NCI-H526 (cell line): Measurements from ENCODE around the gene NDUFV1.
A peak's percentile ranks its signal among the peaks of the same experiment; 100 is the strongest.
"Not testable (repeated sequence)": the region's sequence is repeated elsewhere in the genome, so short reads cannot be mapped to it uniquely, and the experiment has no call there.

Source experiments
- DNase-seq, 2 experiments: peaks; one replicate each; lab custom pipeline; 2025; lab: John Stamatoyannopoulos, UW

Gene NDUFV1

DNA sequence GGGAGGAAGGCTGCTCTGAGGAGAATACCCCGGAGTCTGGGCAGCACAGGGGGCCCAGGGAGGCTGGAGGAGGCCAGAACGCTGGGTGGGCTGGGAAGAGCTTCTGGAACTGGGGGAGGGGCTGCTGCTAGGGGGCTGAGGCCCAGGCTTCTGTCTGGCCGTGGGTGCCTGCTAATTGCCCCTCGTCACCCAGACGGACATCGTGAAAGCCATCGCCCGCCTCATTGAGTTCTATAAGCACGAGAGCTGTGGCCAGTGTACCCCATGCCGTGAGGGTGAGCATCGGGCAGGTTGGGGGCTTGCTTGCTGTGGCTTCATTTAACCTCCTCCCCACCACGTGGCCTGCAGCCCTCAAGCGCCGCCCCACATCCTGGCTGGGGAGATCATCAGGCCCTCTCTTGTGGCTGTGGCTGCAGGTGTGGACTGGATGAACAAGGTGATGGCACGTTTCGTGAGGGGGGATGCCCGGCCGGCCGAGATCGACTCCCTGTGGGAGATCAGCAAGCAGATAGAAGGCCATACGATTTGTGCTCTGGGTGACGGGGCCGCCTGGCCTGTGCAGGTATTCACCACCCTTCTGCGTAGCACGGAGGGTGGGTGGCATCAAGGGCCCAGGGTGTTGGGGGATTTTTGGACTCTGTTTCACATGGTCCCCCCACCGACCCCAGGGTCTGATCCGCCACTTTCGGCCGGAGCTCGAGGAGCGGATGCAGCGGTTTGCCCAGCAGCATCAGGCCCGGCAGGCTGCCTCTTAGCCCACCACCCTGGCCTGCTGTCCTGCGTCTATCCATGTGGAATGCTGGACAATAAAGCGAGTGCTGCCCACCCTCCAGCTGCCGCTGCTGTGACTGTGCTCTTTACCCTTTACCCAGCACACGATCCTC, 5.2 kb downstream of the NDUFV1 start:
- no peak for DNase-seq

DNA sequence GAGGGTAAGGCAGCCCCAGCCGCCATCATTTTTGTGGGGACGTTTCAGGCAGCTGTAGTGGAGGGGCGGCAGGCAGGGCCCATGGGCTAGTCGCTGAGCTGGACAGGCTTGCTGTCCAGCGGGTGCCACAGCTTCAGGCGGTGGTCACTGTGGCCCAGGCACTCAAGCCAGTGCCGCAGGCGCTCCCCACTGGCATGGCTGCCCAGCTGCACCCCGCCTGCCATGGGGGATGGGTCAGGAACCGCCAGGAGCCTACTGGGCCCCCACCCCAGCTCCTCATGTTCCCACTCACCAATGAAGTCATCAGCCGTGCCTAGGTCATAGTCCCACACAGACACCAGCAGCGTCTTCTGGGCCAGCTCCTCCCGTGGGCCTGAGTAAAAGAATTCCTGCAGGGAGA, 6.0 kb downstream of the NDUFV1 start:
- DNase-seq: no peak

DNA sequence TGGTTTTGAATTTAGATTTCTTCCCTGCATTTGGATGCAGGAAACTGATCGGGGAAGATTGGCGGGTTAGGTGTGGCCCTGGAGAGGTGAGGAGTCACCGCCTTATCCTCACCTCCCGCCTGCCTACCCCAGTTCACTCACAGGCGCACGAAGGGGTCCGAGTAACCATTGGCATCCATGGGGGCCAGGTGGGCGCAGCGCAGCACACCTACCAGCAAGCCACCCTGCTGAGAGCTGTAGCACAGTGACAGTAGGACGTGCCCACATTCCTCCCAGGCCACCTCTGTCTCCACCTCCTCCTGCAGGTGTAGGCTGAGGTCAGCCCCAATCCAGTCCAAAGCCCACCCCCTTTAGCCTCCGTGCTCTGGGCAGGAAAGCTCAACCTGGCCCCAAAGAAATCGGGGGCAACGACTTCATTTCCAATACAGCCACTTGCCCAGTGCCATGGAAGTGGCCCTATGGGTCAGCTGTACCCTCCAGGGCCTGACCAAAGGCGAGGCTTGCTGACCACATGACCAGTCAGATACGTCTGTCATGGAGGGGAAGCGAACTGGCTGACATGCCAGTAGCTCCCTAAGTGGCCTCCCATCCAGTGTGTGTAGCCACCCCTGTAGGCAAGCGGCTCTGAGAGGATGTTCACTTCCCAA, 6.7 kb downstream of the NDUFV1 start:
- DNase-seq: no peak

DNA sequence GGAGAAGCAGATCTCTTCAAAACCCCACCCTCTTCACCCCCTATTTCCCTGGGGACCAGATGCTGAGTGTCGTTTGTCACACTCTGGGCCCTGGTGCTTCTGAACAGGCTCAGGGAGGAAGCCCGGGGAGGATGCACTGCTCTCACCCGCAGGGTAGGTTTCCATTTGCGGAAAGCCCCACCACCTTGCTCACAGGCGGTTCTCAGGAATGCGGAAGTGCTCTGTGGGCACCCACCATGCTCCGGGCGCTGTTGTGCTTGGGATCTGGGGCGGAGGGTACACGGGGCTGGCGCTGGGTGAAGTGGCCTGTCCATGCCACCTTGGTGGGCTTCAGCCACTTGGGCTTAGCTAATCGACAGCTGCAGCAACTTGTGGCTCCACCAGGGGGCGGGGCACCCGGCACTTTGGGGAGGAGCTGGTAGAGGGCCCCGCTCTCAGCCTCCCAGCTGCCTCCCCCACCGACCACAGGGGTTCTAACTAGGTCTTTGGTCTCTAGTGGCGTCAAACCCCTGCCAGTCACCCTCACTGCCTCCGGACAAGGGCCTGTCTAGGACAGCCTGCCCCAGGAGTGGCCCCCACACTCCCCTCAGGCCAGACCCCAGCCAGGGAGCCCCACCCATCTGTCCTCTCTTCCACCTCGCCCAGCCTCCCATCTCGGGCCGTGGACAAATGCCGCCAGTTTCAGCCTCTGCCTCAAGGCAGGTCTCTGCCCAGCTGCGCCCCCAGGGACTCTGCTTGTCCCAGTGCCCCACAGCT, 7.4 kb downstream of the NDUFV1 start:
- DNase-seq: peak; percentile 42 to 78

GRCh38 chr11:67614730-67615714, 8.3 kb downstream of the NDUFV1 start:
- peak in 1 of 2 experiments; percentile 71 for DNase-seq

- DNase-seq: no peak
Measured at GRCh38 chr11:67615728-67616430, 9.1 kb downstream of the NDUFV1 start.

DNA sequence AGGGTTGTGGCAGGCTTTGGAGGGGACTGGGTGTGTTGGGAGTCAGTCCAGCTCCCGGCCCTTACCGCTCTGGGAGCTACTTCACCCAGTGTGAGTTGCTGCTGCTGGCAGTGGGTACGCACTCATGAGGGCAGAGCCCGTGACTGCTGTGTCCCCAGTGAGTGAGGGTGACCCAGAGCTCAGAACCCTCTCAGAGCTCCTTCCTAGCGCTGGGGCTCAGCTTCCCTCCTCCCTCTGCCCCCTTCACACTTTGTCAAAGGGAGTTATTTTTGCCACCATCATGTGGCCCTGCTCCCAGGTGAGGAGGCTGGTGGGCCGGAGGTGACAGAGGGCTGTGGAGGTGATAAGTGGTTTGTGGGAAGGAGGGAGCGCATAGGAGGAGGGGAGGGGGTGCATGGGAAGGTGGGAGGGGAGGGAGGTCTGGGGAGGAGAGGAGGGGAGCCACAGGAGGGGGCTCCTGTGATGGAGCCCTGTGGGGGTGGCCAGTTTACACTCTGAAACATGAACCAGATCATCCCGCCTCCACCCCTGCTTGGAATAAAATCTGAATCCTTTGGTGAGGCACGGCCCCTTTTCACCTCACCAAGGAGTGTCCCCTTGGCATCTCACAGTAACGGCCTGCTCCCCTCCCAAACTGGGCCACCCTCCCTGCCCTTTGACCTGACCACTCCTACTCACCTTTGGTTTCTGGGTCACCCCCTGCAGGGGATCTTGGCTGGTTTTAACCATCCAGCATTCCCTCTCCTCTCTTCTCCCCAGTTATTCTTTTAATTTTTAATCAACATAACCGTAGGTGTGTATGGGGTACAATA, 9.9 kb downstream of the NDUFV1 start:
- DNase-seq: no peak

DNA sequence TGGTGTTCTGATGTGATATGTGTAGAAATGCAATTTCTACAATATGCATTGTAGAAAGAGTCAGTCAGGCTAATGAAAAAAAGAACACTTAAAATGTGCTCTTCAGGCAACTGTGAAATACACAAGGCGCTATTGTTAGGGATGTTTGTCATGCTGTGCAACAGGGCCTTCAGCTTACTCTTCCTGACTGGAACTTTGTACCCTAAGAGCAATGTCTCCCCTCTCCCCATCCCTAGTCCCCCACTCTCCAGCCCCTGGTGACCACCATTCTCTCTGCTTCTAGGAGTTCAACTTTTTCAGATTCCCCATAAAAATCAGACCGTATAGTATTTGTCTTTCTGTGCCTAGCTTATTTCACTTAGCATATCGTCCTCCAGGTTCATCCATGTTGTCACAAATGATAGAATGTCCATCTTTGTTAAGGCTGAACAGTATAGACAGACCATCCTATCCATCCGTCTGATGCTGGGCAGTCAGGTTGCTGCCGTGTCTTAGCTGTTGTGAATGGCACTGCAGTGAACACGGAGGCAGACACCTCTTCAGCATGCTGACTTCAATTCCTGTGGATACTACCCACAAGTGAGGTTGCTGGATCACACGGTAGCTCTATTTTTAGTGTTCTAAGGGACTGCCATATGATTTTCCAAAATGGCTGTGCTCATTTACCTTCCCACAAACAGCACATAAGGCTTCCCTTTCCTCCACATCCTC, 10.7 kb downstream of the NDUFV1 start:
- DNase-seq: no peak

DNA sequence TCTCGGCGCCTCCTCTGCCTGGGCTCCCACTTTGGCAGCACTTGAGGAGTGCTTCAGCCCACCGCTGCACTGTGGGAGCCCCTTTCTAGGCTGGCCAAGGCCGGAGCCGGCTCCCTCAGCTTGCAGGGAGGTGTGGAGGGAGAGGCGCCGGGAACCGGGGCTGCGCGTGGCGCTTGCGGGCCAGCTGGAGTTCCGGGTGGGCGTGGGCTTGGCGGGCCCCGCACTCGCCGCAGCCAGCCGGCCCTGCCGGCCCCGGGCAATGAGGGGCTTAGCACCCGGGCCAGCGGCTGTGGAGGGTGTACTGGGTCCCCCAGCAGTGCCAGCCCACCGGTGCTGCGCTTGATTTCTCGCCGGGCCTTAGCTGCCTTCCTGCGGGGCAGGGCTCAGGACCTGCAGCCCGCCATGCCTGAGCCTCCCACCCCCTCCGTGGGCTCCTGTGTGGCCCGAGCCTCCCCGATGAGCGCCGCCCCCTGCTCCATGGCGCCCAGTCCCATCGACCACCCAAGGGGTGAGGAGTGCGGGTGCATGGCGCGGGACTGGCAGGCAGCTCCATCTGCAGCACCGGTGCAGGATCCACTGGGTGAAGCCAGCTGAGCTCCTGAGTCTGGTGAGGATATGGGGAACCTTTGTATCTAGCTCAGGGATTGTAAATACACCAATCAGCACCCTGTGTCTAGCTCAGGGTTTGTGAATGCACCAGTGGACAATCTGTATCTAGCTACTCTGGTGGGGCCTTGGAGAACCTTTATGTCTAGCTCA, 12.3 kb downstream of the NDUFV1 start:
- DNase-seq: not testable (repeated sequence)

DNA sequence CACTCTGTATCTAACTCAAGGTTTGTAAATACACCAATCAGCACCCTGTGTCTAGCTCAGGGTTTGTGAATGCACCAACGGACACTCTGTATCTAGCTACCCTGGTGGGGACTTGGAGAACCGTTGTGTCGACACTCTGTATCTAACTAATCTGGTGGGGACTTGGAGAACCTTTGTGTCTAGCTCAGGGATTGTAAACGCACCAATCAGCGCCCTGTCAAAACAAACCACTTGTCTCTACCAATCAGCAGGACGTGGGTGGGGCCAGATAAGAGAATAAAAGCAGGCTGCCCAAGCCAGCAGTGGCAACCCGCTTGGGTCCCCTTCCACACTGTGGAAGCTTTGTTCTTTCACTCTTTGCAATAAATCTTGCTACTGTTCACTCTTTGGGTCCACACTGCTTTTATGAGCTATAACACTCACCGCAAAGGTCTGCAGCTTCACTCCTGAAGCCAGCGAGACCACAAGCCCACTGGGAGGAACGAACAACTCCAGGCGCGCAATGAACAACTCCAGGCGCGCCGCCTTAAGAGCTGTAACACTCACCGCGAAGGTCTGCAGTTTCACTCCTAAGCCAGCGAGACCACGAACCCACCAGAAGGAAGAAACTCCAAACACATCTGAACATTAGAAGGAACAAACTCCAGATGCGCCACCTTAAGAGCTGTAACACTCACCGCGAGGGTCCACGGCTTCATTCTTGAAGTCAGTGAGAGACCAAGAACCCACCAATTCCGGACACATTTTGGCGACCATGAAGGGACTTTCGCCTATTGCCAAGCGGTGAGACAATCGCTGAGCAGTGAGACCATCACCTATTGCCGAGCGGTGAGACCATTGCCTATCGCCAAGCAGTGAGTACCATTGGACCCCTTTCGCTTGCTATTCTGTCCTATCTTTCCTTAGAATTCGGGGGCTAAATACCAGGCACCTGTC, 13.2 kb downstream of the NDUFV1 start:
- DNase-seq: peak; percentile 62 to 80

- DNase-seq: peak; percentile 53 to 69
Measured at GRCh38 chr11:67620621-67621020, 13.9 kb downstream of the NDUFV1 start.

DNA sequence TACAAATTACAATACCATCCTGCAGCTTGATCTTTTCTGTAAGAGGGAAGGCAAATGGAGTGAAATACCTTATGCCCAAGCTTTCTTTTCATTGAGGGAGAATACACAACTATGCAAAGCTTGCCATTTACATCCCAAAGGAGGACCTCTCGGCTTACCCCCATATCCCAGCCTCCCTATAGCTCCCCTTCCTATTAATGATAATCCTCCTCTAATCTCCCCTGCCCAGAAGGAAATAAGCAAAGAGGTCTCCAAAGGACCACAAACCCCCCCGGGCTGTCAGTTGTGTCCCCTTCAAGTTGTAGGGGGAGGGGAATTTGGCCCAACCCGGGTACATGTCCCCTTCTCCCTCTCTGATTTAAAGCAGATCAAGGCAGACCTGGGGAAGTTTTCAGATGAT, 15.2 kb downstream of the NDUFV1 start:
- DNase-seq: not testable (repeated sequence)

DNA sequence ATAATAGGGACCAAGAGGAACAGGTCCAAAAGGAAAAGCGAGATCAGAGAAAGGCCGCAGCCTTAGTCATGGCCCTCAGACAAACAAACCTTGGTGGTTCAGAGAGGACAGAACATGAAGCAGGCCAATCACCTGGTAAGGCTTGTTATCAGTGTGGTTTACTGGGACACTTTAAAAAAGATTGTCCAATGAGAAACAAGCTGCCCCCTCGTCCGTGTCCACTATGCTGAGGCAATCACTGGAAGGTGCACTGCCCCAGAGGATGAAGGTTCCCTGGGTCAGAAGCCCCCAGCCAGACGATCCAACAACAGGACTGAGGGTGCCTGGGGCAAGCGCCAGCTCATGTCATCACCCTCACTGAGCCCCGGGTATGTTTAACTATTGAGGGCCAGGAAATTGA, 16.2 kb downstream of the NDUFV1 start:
- not testable (repeated sequence) for DNase-seq

DNA sequence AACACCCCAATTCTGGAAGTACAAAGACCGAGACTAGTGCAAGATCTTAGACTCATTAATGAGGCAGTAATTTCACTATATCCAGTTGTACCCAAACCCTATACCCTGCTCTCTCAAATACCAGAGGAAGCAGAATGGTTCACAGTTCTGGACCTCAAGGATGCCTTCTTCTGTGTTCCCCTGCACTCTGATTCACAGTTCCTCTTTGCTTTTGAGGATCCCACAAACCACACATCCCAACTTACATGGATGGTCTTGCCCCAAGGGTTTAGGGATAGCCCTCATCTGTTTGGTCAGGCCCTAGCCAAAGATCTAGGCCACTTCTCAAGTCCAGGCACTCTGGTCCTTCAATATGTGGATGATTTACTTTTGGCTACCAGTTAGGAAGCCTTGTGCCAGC, 17.1 kb downstream of the NDUFV1 start:
- DNase-seq: not testable (repeated sequence)

GRCh38 chr11:67626131-67626833, 19.5 kb downstream of the NDUFV1 start:
- peak; percentile 57 to 73 for DNase-seq

DNA sequence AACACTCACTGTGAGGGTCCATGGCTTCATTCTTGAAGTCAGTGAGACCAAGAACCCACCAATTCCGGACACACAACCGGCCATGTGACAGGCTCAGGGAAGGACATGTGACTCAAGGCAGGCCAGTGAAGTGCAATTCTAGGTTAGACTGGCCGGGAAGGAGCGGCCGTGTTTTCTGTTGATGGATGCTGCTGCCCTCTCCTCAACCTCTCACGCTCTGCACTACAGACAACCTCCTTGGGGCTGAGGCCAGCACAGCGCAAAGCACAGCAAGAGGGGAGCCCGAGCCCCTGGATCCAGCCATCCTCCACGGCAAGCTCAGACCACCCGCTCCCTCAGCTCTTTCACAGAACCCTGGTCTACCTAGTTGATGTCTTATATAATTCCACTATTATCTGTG, 20.2 kb downstream of the NDUFV1 start:
- DNase-seq: peak; percentile 52 to 61

DNA sequence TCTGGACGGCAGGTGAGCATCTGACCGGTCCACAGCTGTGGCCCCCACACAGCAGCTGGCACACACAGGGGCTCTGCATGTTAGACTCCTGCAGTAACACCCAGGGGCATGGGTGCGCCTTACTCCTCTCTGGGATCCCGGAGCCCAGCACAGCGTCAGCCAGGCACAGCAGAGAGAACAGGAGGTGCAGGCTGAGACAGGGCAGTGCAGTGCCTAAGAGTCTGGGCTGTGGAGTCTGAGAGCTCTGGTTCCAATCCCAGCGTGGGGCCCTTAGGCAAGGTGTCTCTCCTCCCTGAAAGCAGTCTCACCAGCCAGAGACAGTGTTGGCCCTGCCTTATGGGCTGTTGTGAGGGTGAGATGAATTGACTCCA, 20.7 kb downstream of the NDUFV1 start:
- peak in 1 of 2 experiments; percentile 64 for DNase-seq
